M059J (cell line): ENCODE results near the gene SLC4A11. TPM values are rescaled to one million over a fixed set of nuclear protein-coding genes. Genes with fewer than 3 reads are reported as not detected.
A peak's percentile ranks its signal among the peaks of the same experiment; 100 is the strongest.
"Not testable (repeated sequence)": the region's sequence is repeated elsewhere in the genome, so short reads cannot be mapped to it uniquely, and the experiment has no call there.

ENCODE experiments used
- DNase-seq: peaks from one replicate; pipeline ENCODE4 v3.0.0-alpha.2; 2012; ENCODE audit warnings: low read depth
- total RNA-seq: library from RNA; depleted of rRNA; stranded (reverse); fragments of >200 nt; shearing (Covaris generic); gene quantifications from 2 replicates; pipeline ENCODE4 v1.2.3, GENCODE V29; 2014

The SLC4A11 gene
- total RNA-seq, 1 experiment from 2014 or later, result 1.2 TPM

- no peak for DNase-seq
Observed at GRCh38 chr20:3227936-3228749, 10.8 kb downstream of the SLC4A11 start.

- DNase-seq, result no peak
Observed at GRCh38 chr20:3227506-3227905, 11.5 kb downstream of the SLC4A11 start.

GRCh38 chr20:3226864-3227263 is 12.1 kb downstream of the SLC4A11 start:
- no peak for DNase-seq

GRCh38 chr20:3226093-3226492 is 12.9 kb downstream of the SLC4A11 start:
- no peak for DNase-seq

GRCh38 chr20:3224681-3225421 is 14.1 kb downstream of the SLC4A11 start:
- peak; percentile 42 for DNase-seq

GRCh38 chr20:3223994-3224680 is 14.9 kb downstream of the SLC4A11 start:
- DNase-seq, result no peak

- DNase-seq, result no peak
Observed at GRCh38 chr20:3223651-3223993, 15.4 kb downstream of the SLC4A11 start.

GRCh38 chr20:3222635-3223600 is 16.1 kb downstream of the SLC4A11 start:
- DNase-seq, result no peak

- no peak for DNase-seq
Observed at GRCh38 chr20:3221398-3222226, 17.4 kb downstream of the SLC4A11 start.

- no peak for DNase-seq
Observed at GRCh38 chr20:3218307-3218988, 20.5 kb downstream of the SLC4A11 start.

- not testable (repeated sequence) for DNase-seq
Observed at GRCh38 chr20:3215359-3215917, 23.6 kb downstream of the SLC4A11 start.

- DNase-seq, result no peak
Observed at GRCh38 chr20:3213226-3213625, 25.8 kb downstream of the SLC4A11 start.

- DNase-seq, result no peak
Observed at GRCh38 chr20:3210346-3210745, 28.6 kb downstream of the SLC4A11 start.

GRCh38 chr20:3209946-3210317 is 29.1 kb downstream of the SLC4A11 start:
- DNase-seq, result no peak

- DNase-seq, result peak; percentile 64
Observed at GRCh38 chr20:3209257-3209945, 29.6 kb downstream of the SLC4A11 start, which contains the start of gene ITPA. Gene ITPA (plus strand): TSS chr20:3209498. CDS start chr20:3209552, 54 bp downstream.

GRCh38 chr20:3208786-3209256 is 30.2 kb downstream of the SLC4A11 start:
- DNase-seq, result peak; percentile 32

GRCh38 chr20:3204124-3204794 is 34.7 kb downstream of the SLC4A11 start, which contains the start of gene DDRGK1:
Gene DDRGK1 (minus strand): TSS chr20:3204682. CDS start chr20:3204627, 55 bp downstream.
- DNase-seq, result peak; percentile 82
